Mesenchymal stem cell (in vitro differentiated cells and primary cell): Measurements from ENCODE around the gene ARMC2.

ENCODE experiments used
- DNase-seq: peaks from one replicate; pipeline ENCODE4 v3.0.0-alpha.2; 2013
- H2AFZ ChIP-seq: one replicate; pipeline ENCODE4 v1.6.1; 2013; ENCODE audit warnings: low read depth, mild to moderate bottlenecking, control low read depth, inconsistent platforms, low read length, moderate library complexity
- H2AK5ac ChIP-seq: 2 replicates; pipeline ENCODE4 v1.6.1; 2013; ENCODE audit warnings: low read length, moderate library complexity, mild to moderate bottlenecking, inconsistent platforms; ENCODE audit not compliant: severe bottlenecking
- H2BK120ac ChIP-seq: one replicate; pipeline ENCODE4 v1.6.1; 2013; ENCODE audit warnings: low read depth, mild to moderate bottlenecking, inconsistent platforms, low read length, moderate library complexity
- H2BK12ac ChIP-seq, 2 experiments: one replicate each; pipeline ENCODE4 v1.6.1; 2013; ENCODE audit warnings: inconsistent platforms in 2 of 2, low read length in 2 of 2, mild to moderate bottlenecking in 2 of 2, moderate library complexity in 2 of 2, control low read depth in 1 of 2
- H2BK15ac ChIP-seq: one replicate; pipeline ENCODE4 v1.6.1; 2013; ENCODE audit warnings: mild to moderate bottlenecking, low read depth, inconsistent platforms; ENCODE audit not compliant: poor library complexity, severe bottlenecking
- H2BK5ac ChIP-seq: 2 replicates; pipeline ENCODE4 v1.6.1; 2013; ENCODE audit warnings: low read depth, mild to moderate bottlenecking, low read length, control low read depth, inconsistent platforms; ENCODE audit not compliant: poor library complexity, severe bottlenecking
- H3K14ac ChIP-seq, 2 experiments: one replicate each; pipeline ENCODE4 v1.6.1; 2013; ENCODE audit warnings: inconsistent platforms in 2 of 2, low read length in 2 of 2, control low read depth in 1 of 2, mild to moderate bottlenecking in 1 of 2, moderate library complexity in 1 of 2
- H3K18ac ChIP-seq, 2 experiments: one replicate each; pipeline ENCODE4 v1.6.1; 2013; ENCODE audit warnings: inconsistent platforms in 2 of 2, low read length in 2 of 2, control low read depth in 1 of 2, low read depth in 1 of 2, mild to moderate bottlenecking in 1 of 2
- H3K23ac ChIP-seq, 2 experiments: one replicate each; pipeline ENCODE4 v1.6.1; 2013; ENCODE audit warnings: inconsistent platforms in 2 of 2, low read length in 2 of 2, mild to moderate bottlenecking in 2 of 2, moderate library complexity in 2 of 2, control low read depth in 1 of 2
- H3K27ac ChIP-seq: 2 replicates; pipeline ENCODE4 v1.5.1; 2013; ENCODE audit warnings: mild to moderate bottlenecking, moderate library complexity, low read length, control low read depth, inconsistent platforms; ENCODE audit not compliant: poor library complexity, severe bottlenecking
- H3K27me3 ChIP-seq, 2 experiments: 2 replicates each; pipeline versions ENCODE4 v1.6.1 to v1.7.0; 2013; ENCODE audit warnings: low read length in 2 of 2, mild to moderate bottlenecking in 2 of 2, moderate library complexity in 2 of 2, control low read depth in 1 of 2, inconsistent platforms in 1 of 2; ENCODE audit not compliant: control insufficient read depth in 1 of 2, insufficient read depth in 1 of 2
- H3K36me3 ChIP-seq, 2 experiments: 2 replicates each; pipeline versions ENCODE4 v1.6.1 to v1.7.0; 2013; ENCODE audit warnings: low read length in 2 of 2, control low read depth in 1 of 2, inconsistent platforms in 1 of 2, low read depth in 1 of 2, mild to moderate bottlenecking in 1 of 2; ENCODE audit not compliant: insufficient read depth in 2 of 2, control insufficient read depth in 1 of 2
- H3K4ac ChIP-seq, 2 experiments: one replicate each; pipeline ENCODE4 v1.6.1; 2013; ENCODE audit warnings: inconsistent platforms in 2 of 2, low read length in 2 of 2, mild to moderate bottlenecking in 2 of 2, moderate library complexity in 2 of 2, control low read depth in 1 of 2, low read depth in 1 of 2
- H3K4me1 ChIP-seq: 2 replicates; pipeline ENCODE4 v1.6.1; 2013; ENCODE audit warnings: low read depth, low read length, control low read depth; ENCODE audit not compliant: control insufficient read depth, insufficient read depth
- H3K4me2 ChIP-seq: 2 replicates; pipeline ENCODE4 v1.6.1; 2013; ENCODE audit warnings: low read length, mild to moderate bottlenecking, inconsistent platforms; ENCODE audit not compliant: poor library complexity, severe bottlenecking
- H3K4me3 ChIP-seq, 2 experiments: 2 replicates each; pipeline versions ENCODE4 v1.5.1 to v1.7.0; 2013; ENCODE audit warnings: low read length in 2 of 2, mild to moderate bottlenecking in 2 of 2, control low read depth in 1 of 2, low read depth in 1 of 2; ENCODE audit not compliant: insufficient read depth in 1 of 2
- H3K79me1 ChIP-seq: replicated peaks from 2 replicates; pipeline ENCODE4 v1.6.1; 2013; ENCODE audit warnings: mild to moderate bottlenecking, control low read depth, low read length, inconsistent platforms; ENCODE audit not compliant: poor library complexity, severe bottlenecking
- H3K9ac ChIP-seq: 2 replicates; pipeline ENCODE4 v1.7.0; 2013; ENCODE audit warnings: mild to moderate bottlenecking, low read length, moderate library complexity
- H3K9me3 ChIP-seq: 2 replicates; pipeline ENCODE4 v1.7.0; 2013; ENCODE audit warnings: mild to moderate bottlenecking, low read length; ENCODE audit not compliant: control insufficient read depth
- H4K8ac ChIP-seq: one replicate; pipeline ENCODE4 v1.6.1; 2013; ENCODE audit warnings: inconsistent platforms, mild to moderate bottlenecking, low read length, moderate library complexity
- H4K91ac ChIP-seq: one replicate; pipeline ENCODE4 v1.6.1; 2013; ENCODE audit warnings: mild to moderate bottlenecking, low read length, inconsistent platforms
- WGBS: methylation state at CpG from one replicate; pipeline ENCODE4 v1.1.7; 2013; ENCODE audit warnings: mixed read lengths; 5-methylcytosine and 5-hydroxymethylcytosine counted together

The ARMC2 gene

GRCh38 chr6:108837236-108837971 lies 10.8 kb upstream of the ARMC2 start:
- Histone ChIP-seq H2AFZ (no peak overlapping the region), H2BK12ac (no peak overlapping the region), H2BK120ac (no peak overlapping the region), H4K8ac (no peak overlapping the region), H3K4me1 (peaks cover 10% of the 10 kb centered on the region), H2AK5ac (no peak overlapping the region), H4K91ac (no peak overlapping the region), H3K4ac (no peak overlapping the region), H3K27ac (no peak overlapping the region), H3K9ac (no peak overlapping the region), H3K23ac (peak overlapping the region in 1 of 2 experiments; percentile 27), H3K4me2 (no peak overlapping the region), H2BK5ac (no peak overlapping the region), H3K36me3 (no peaks in the 10 kb centered on the region), H3K9me3 (no peaks in the 10 kb centered on the region), H3K79me1 (no peaks in the 10 kb centered on the region), H3K18ac (no peak overlapping the region), H3K14ac (no peak overlapping the region), H2BK15ac (no peak overlapping the region), H3K4me3 (no peak overlapping the region), H3K27me3 (no peaks in the 10 kb centered on the region)
- peak; percentile 34 for DNase-seq
- 68% methylated on average over 2 of the region's 4 CpGs for WGBS

GRCh38 chr6:108838101-108838717 lies 10.0 kb upstream of the ARMC2 start:
- H3K4me3 ChIP-seq: no peak overlapping the region
- H3K36me3 ChIP-seq: no peaks in the 10 kb centered on the region
- peaks cover 10% of the 10 kb centered on the region for H3K4me1 ChIP-seq
- WGBS: 25% methylated on average over 15 of the region's 24 CpGs
- no peaks in the 10 kb centered on the region for H3K27me3 ChIP-seq
- no peak overlapping the region for H2AFZ ChIP-seq
- no peak overlapping the region for H2BK15ac ChIP-seq
- H2BK5ac ChIP-seq: no peak overlapping the region
- H3K79me1 ChIP-seq: no peaks in the 10 kb centered on the region
- H3K18ac ChIP-seq: no peak overlapping the region
- H3K27ac ChIP-seq: no peak overlapping the region
- H2AK5ac ChIP-seq: no peak overlapping the region
- no peak overlapping the region for H3K4me2 ChIP-seq
- H3K14ac ChIP-seq: peak overlapping the region in 1 of 2 experiments; percentile 36
- no peaks in the 10 kb centered on the region for H3K9me3 ChIP-seq
- H2BK120ac ChIP-seq: no peak overlapping the region
- DNase-seq: peak; percentile 24
- no peak overlapping the region for H3K23ac ChIP-seq
- H3K9ac ChIP-seq: no peak overlapping the region
- peak overlapping the region; percentile 27 for H4K8ac ChIP-seq
- H2BK12ac ChIP-seq: no peak overlapping the region
- peak overlapping the region; percentile 41 for H4K91ac ChIP-seq
- no peak overlapping the region for H3K4ac ChIP-seq

DNA sequence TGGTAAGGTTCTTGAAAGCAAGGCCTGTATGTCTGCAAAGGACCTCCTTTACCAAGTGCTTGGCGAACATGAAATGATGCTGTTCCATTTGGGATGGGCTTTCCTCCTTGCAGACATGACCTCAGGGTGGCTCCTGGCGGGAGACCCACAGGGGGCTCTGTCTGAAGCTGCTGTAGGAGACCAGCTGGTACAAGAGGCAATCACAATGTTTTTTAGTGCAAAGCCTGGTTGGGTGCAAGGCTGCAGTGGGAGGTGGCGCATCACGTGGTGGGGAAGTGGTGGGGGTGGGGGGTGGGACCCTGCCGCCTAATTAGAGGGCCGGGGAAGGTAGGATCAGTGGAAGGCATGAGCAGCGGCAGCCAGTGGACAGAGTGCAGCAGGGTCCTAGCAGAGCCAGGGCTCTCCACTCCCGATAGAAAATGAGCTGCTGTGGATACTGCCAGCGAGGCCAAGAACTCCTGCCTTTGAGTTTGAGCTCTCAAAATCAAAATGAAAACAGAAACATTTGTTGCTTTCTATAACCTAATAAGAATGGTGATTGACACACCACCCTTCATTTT lies 9.1 kb upstream of the ARMC2 start:
- Histone ChIP-seq H3K9ac (no peak overlapping the region), H2AK5ac (no peak overlapping the region)
- WGBS: 38% methylated on average over 8 of the region's 9 CpGs

DNA sequence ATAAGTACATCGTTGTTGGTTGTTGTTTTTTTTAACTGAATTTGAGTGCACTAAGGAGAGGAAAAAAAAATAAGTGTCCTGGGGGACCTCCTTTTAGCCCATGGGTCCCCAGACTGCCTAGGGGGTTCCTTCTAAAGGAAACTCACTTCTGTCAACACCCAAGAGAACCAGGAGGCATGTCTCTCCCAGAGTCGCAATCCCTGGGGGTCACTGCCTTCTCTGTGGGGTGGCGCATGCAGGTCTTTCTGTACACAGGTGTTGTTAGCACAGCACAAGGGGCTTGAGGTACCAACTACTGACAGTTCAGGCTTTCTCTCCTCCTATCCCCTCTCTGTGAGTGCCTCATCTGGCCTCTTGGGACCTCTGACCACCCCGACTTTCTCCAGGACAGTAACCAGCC lies 7.3 kb upstream of the ARMC2 start:
- Histone ChIP-seq H3K36me3 (no peaks in the 10 kb centered on the region), H2BK120ac (no peak overlapping the region), H3K9me3 (no peaks in the 10 kb centered on the region), H3K23ac (no peak overlapping the region), H3K27ac (no peak overlapping the region), H3K4ac (no peak overlapping the region), H3K27me3 (no peaks in the 10 kb centered on the region), H2BK5ac (no peak overlapping the region), H3K79me1 (no peaks in the 10 kb centered on the region), H3K4me2 (no peak overlapping the region), H2AK5ac (no peak overlapping the region), H2AFZ (no peak overlapping the region), H4K91ac (no peak overlapping the region), H2BK15ac (no peak overlapping the region), H3K18ac (no peak overlapping the region), H3K9ac (no peak overlapping the region), H3K4me3 (no peak overlapping the region), H3K4me1 (peaks cover 8% of the 10 kb centered on the region), H2BK12ac (no peak overlapping the region), H3K14ac (no peak overlapping the region), H4K8ac (no peak overlapping the region)
- WGBS: 86% methylated on average over 4 of the region's 4 CpGs
- no peak for DNase-seq

More for the DNA sequence above, 9.1 kb upstream of the ARMC2 start:
- Histone ChIP-seq H3K27me3 (no peaks in the 10 kb centered on the region), H3K4me3 (no peak overlapping the region), H2BK120ac (no peak overlapping the region), H3K23ac (no peak overlapping the region), H4K8ac (no peak overlapping the region), H3K36me3 (no peaks in the 10 kb centered on the region), H3K9me3 (no peaks in the 10 kb centered on the region), H3K4me1 (peaks cover 10% of the 10 kb centered on the region), H3K27ac (no peak overlapping the region), H2BK5ac (no peak overlapping the region), H3K79me1 (no peaks in the 10 kb centered on the region), H2AFZ (no peak overlapping the region), H3K4ac (no peak overlapping the region), H3K4me2 (no peak overlapping the region), H4K91ac (no peak overlapping the region), H2BK12ac (no peak overlapping the region), H3K14ac (no peak overlapping the region), H3K18ac (no peak overlapping the region), H2BK15ac (no peak overlapping the region)
- DNase-seq: no peak
